UCSD-AML1 (cell line): ENCODE measurements around the gene MYT1.

ENCODE experiments used
- DNase-seq: peaks from one replicate; lab custom pipeline; 2025; ENCODE audit not compliant: unreplicated experiment; lab: John Stamatoyannopoulos, UW

MYT1 gene

GRCh38 chr20:64139199-64140060 is 24.8 kb upstream of the MYT1 start:
- DNase-seq: no peak

GRCh38 chr20:64140061-64140931 is 24.0 kb upstream of the MYT1 start:
- no peak for DNase-seq

- DNase-seq: no peak
These were observed 23.3 kb upstream of the MYT1 start for GRCh38 chr20:64140956-64141355.

GRCh38 chr20:64142590-64142989 is 21.7 kb upstream of the MYT1 start:
- no peak for DNase-seq

- no peak for DNase-seq
These were observed 21.0 kb upstream of the MYT1 start for GRCh38 chr20:64143018-64143801.

GRCh38 chr20:64144144-64144912 is 19.9 kb upstream of the MYT1 start:
- DNase-seq: no peak

- no peak for DNase-seq
These were observed 18.6 kb upstream of the MYT1 start for GRCh38 chr20:64145458-64146300.

GRCh38 chr20:64146301-64146935 is 17.8 kb upstream of the MYT1 start:
- no peak for DNase-seq

GRCh38 chr20:64146936-64147477 is 17.2 kb upstream of the MYT1 start:
- no peak for DNase-seq

- no peak for DNase-seq
These were observed 15.7 kb upstream of the MYT1 start for GRCh38 chr20:64148581-64148980.

GRCh38 chr20:64149141-64149540 is 15.1 kb upstream of the MYT1 start:
- DNase-seq: no peak

GRCh38 chr20:64149809-64150560 is 14.3 kb upstream of the MYT1 start:
- no peak for DNase-seq

- no peak for DNase-seq
These were observed 13.3 kb upstream of the MYT1 start for GRCh38 chr20:64150756-64151632.

- DNase-seq: no peak
These were observed 12.4 kb upstream of the MYT1 start for GRCh38 chr20:64151633-64152530.

- no peak for DNase-seq
These were observed 11.3 kb upstream of the MYT1 start for GRCh38 chr20:64152906-64153305.

GRCh38 chr20:64153410-64153809 is 10.8 kb upstream of the MYT1 start:
- DNase-seq: no peak
